A549 (cell line): ENCODE data around the gene PLSCR2.

Experiments
- CHD2 ChIP-seq: fragments of 150-350 bp; IDR thresholded peaks from 2 replicates; pipeline ENCODE4 v1.6.1; 2014; ENCODE audit warnings: low read length; ENCODE audit not compliant: partially characterized antibody
- EP300 ChIP-seq, 2 experiments: fragments of >200 bp; sonication (Bioruptor Twin); formaldehyde crosslinking; IDR thresholded peaks; 2 replicates in 1 of 2; 3 replicates in 1 of 2; pipeline ENCODE4 v1.6.1; 2016 to 2017
- HOXA7 ChIP-seq: fragments of 250-450 bp; sonication (Bioruptor Pico); IDR thresholded peaks from 2 replicates; pipeline ENCODE4 v1.5.0; 2020; ENCODE audit warnings: mild to moderate bottlenecking, moderate library complexity
- KDM5A ChIP-seq: fragments of 200-600 bp; sonication (generic); IDR thresholded peaks from 2 replicates; pipeline ENCODE4 v1.6.1; 2016; ENCODE audit warnings: antibody characterized with exemption, mild to moderate bottlenecking
- PHF8 ChIP-seq: fragments of 200-600 bp; sonication (generic); IDR thresholded peaks from 2 replicates; pipeline ENCODE4 v1.6.1; 2016; ENCODE audit warnings: low read depth, mild to moderate bottlenecking, antibody characterized with exemption, moderate library complexity, borderline replicate concordance
- POLR2A ChIP-seq: IDR thresholded peaks from 2 replicates; pipeline ENCODE4 v1.6.1; 2012; ENCODE audit warnings: mild to moderate bottlenecking, low read length
- POLR2AphosphoS2 ChIP-seq: conservative IDR thresholded peaks from 2 replicates; pipeline ENCODE4 v1.6.1; 2012; ENCODE audit warnings: low read length, improper control_type of control experiment, inconsistent platforms
- RAD21 ChIP-seq, 2 experiments: fragments of >200 bp in 1 of 2; sonication (Bioruptor Twin) in 1 of 2; formaldehyde crosslinking in 1 of 2; IDR thresholded peaks in 1 of 2; conservative IDR thresholded peaks in 1 of 2; 2 replicates in 1 of 2; 3 replicates in 1 of 2; pipeline ENCODE4 v1.6.1; 2012 to 2018; ENCODE audit warnings: inconsistent platforms in 1 of 2
- RCOR1 ChIP-seq: fragments of 150-350 bp; IDR thresholded peaks from 2 replicates; pipeline ENCODE4 v1.6.1; 2014; ENCODE audit warnings: antibody characterized with exemption, low read length, low read depth
- TF ChIP-seq, protein P1 (sequence below): fragments of >200 bp; sonication (Bioruptor Twin); formaldehyde crosslinking; IDR thresholded peaks from 3 replicates; pipeline ENCODE4 v1.5.1; 2016
- TF ChIP-seq, protein P2 (sequence below): fragments of 450-650 bp; IDR thresholded peaks from 2 replicates; pipeline ENCODE4 v1.6.1; 2014; ENCODE audit warnings: antibody characterized with exemption

DNA sequence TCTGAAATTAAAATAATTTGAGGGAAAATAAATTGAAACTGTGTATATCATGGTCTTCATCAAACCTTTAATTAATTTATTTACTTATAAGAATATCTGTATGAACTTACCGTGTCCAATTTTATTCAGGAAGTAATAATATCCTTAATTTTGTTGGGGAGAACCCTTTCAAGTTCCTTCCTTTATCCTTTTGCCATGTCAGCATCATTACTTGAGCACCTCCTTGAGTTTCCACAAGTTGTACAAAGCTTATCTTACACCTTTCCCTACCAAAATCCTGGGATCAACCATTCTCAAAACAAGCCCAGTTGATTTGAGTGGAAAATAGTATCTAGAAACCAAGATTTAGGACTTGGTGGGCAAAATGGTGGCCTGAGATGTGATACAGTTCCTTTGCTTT is 37.3 kb downstream of the PLSCR2 start:
- TF ChIP-seq EP300 (IDR thresholded peaks at IDR 0.05) (no peak), POLR2A (no peak), RCOR1 (no peak), HOXA7 (CRISPR knock-in tag) (no peak), PHF8 (no peak), RAD21 (conservative IDR thresholded peaks at IDR 0.05 in 1 of 2, IDR thresholded peaks at IDR 0.05 in 1 of 2) (no peak), CHD2 (no peak), POLR2AphosphoS2 (no peak), KDM5A (no peak)
- TF ChIP-seq, protein P1, sequence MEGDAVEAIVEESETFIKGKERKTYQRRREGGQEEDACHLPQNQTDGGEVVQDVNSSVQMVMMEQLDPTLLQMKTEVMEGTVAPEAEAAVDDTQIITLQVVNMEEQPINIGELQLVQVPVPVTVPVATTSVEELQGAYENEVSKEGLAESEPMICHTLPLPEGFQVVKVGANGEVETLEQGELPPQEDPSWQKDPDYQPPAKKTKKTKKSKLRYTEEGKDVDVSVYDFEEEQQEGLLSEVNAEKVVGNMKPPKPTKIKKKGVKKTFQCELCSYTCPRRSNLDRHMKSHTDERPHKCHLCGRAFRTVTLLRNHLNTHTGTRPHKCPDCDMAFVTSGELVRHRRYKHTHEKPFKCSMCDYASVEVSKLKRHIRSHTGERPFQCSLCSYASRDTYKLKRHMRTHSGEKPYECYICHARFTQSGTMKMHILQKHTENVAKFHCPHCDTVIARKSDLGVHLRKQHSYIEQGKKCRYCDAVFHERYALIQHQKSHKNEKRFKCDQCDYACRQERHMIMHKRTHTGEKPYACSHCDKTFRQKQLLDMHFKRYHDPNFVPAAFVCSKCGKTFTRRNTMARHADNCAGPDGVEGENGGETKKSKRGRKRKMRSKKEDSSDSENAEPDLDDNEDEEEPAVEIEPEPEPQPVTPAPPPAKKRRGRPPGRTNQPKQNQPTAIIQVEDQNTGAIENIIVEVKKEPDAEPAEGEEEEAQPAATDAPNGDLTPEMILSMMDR: no peak
- TF ChIP-seq, protein P2, sequence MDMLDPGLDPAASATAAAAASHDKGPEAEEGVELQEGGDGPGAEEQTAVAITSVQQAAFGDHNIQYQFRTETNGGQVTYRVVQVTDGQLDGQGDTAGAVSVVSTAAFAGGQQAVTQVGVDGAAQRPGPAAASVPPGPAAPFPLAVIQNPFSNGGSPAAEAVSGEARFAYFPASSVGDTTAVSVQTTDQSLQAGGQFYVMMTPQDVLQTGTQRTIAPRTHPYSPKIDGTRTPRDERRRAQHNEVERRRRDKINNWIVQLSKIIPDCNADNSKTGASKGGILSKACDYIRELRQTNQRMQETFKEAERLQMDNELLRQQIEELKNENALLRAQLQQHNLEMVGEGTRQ: no peak
